HepG2 (cell line): ENCODE measurements around the gene ZNF385B.

Experiments
- FOXA3 ChIP-seq: IDR thresholded peaks from 2 replicates; pipeline ENCODE4 v1.6.1; 2016; ENCODE audit warnings: missing genetic modification reagents, missing compliant biosample characterization
- HDAC6 ChIP-seq: fragments of 200-600 bp; sonication (generic); IDR thresholded peaks from 2 replicates; pipeline ENCODE4 v1.7.0; 2017; ENCODE audit warnings: mild to moderate bottlenecking, antibody characterized with exemption, low read length, low read depth
- HNF4A ChIP-seq: sonication (generic); formaldehyde crosslinking; IDR thresholded peaks from 2 replicates; pipeline ENCODE4 v1.4.0; 2020; ENCODE audit warnings: missing genetic modification reagents
- RNF2 ChIP-seq: fragments of 450-650 bp; conservative IDR thresholded peaks from 2 replicates; pipeline ENCODE4 v1.6.1; 2016; ENCODE audit warnings: low read depth
- ZNF839 ChIP-seq: sonication (generic); formaldehyde crosslinking; IDR thresholded peaks from 2 replicates; pipeline ENCODE4 v1.4.0; 2020; ENCODE audit warnings: missing genetic modification reagents, mild to moderate bottlenecking, borderline replicate concordance
- TF ChIP-seq, protein P1 (sequence below): sonication (generic); formaldehyde crosslinking; IDR thresholded peaks from 2 replicates; pipeline ENCODE4 v1.9.0; 2021; ENCODE audit warnings: missing genetic modification reagents, borderline replicate concordance
- TF ChIP-seq, protein P2 (sequence below): sonication (generic); formaldehyde crosslinking; IDR thresholded peaks from 2 replicates; pipeline ENCODE4 v1.5.1; 2020; ENCODE audit warnings: missing genetic modification reagents, mild to moderate bottlenecking, borderline replicate concordance
- TF ChIP-seq, protein P3 (sequence below): IDR thresholded peaks from 2 replicates; pipeline ENCODE4 v1.6.1; 2012; ENCODE audit warnings: inconsistent platforms
- TF ChIP-seq, protein P4 (sequence below): sonication (generic); formaldehyde crosslinking; IDR thresholded peaks from 2 replicates; pipeline ENCODE4 v1.4.0; 2020; ENCODE audit warnings: missing genetic modification reagents, borderline replicate concordance

DNA sequence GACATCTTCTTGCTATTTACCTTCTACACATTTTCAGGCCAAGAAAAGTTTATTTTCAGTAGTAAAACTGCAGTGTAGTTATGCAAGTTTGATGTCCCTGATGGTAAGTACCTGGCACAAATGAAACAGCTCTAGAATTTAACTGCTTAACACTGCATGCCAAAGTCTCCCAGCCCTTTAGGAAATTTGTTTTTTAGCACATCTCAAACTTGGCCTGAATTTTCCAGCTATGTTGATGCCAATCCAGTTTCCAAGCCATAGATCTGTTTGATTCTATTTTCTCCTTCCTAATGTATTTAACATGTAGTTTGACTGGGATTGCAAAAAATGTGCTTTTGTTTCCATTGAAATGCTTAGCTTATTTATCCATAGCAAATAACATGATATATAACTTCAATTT lies 29.3 kb upstream of the ZNF385B start:
- TF ChIP-seq, protein P1, sequence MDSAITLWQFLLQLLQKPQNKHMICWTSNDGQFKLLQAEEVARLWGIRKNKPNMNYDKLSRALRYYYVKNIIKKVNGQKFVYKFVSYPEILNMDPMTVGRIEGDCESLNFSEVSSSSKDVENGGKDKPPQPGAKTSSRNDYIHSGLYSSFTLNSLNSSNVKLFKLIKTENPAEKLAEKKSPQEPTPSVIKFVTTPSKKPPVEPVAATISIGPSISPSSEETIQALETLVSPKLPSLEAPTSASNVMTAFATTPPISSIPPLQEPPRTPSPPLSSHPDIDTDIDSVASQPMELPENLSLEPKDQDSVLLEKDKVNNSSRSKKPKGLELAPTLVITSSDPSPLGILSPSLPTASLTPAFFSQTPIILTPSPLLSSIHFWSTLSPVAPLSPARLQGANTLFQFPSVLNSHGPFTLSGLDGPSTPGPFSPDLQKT (CRISPR knock-in tag): no peak
- TF ChIP-seq, protein P2, sequence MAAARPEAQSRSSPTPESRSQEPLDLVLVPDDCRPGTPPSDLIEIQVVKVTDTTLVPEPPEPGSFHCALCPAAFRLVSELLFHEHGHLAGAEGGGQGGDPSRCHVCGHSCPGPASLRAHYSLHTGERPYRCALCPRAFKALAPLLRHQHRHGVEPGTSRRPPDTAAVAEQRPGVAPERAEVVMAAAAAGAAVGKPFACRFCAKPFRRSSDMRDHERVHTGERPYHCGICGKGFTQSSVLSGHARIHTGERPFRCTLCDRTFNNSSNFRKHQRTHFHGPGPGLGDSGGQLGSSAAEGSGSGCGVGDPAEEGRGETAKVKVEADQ: no peak
- TF ChIP-seq HDAC6 (no peak), RNF2 (no peak), ZNF839 (CRISPR knock-in tag) (no peak), FOXA3 (CRISPR knock-in tag) (no peak), HNF4A (CRISPR knock-in tag) (no peak)
- TF ChIP-seq, protein P3, sequence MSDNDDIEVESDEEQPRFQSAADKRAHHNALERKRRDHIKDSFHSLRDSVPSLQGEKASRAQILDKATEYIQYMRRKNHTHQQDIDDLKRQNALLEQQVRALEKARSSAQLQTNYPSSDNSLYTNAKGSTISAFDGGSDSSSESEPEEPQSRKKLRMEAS: no peak
- TF ChIP-seq, protein P4, sequence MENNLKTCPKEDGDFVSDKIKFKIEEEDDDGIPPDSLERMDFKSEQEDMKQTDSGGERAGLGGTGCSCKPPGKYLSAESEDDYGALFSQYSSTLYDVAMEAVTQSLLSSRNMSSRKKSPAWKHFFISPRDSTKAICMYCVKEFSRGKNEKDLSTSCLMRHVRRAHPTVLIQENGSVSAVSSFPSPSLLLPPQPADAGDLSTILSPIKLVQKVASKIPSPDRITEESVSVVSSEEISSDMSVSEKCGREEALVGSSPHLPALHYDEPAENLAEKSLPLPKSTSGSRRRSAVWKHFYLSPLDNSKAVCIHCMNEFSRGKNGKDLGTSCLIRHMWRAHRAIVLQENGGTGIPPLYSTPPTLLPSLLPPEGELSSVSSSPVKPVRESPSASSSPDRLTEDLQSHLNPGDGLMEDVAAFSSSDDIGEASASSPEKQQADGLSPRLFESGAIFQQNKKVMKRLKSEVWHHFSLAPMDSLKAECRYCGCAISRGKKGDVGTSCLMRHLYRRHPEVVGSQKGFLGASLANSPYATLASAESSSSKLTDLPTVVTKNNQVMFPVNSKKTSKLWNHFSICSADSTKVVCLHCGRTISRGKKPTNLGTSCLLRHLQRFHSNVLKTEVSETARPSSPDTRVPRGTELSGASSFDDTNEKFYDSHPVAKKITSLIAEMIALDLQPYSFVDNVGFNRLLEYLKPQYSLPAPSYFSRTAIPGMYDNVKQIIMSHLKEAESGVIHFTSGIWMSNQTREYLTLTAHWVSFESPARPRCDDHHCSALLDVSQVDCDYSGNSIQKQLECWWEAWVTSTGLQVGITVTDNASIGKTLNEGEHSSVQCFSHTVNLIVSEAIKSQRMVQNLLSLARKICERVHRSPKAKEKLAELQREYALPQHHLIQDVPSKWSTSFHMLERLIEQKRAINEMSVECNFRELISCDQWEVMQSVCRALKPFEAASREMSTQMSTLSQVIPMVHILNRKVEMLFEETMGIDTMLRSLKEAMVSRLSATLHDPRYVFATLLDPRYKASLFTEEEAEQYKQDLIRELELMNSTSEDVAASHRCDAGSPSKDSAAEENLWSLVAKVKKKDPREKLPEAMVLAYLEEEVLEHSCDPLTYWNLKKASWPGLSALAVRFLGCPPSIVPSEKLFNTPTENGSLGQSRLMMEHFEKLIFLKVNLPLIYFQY (CRISPR knock-in tag): no peak
